Left ventricle myocardium inferior (tissue), 1 donor: ENCODE measurements around the gene TMEM183A. TPM values are rescaled to one million over a fixed set of nuclear protein-coding genes. Genes with fewer than 3 reads are reported as not detected.

Experiments used
- DNase-seq: peaks from one replicate; pipeline ENCODE4 v3.0.0-alpha.2; 2020
- H3K27ac ChIP-seq: fragments of 200-600 bp; replicated peaks from 2 replicates; pipeline ENCODE4 v1.8.0; 2021
- H3K27me3 ChIP-seq: fragments of 200-600 bp; 2 replicates; pipeline ENCODE4 v1.8.0; 2021; ENCODE audit warnings: low read depth
- H3K36me3 ChIP-seq: fragments of 200-600 bp; 2 replicates; pipeline ENCODE4 v1.8.0; 2021
- H3K4me1 ChIP-seq: fragments of 200-600 bp; 2 replicates; pipeline ENCODE4 v1.8.0; 2021
- H3K4me3 ChIP-seq: fragments of 200-600 bp; 2 replicates; pipeline ENCODE4 v1.8.0; 2021; ENCODE audit warnings: mild to moderate bottlenecking, moderate library complexity
- H3K9me3 ChIP-seq: fragments of 200-600 bp; replicated peaks from 2 replicates; pipeline ENCODE4 v1.8.0; 2021
- CTCF ChIP-seq: fragments of 200-600 bp; IDR thresholded peaks from 2 replicates; pipeline ENCODE4 v1.8.0; 2021; ENCODE audit warnings: antibody characterized with exemption, mild to moderate bottlenecking, borderline replicate concordance
- intact Hi-C: fragments of 100-400 bp; cut with micrococcal nuclease; formaldehyde crosslinking; loops from one replicate; pipeline ENCODE4 v1.11.0; 2022
- total RNA-seq: library from RNA; stranded (reverse); fragmentation: NEBNext Ultra II Directional; extraction: Animal tissue kit (Norgen Biotek cat#: 25700); gene quantifications from one replicate; pipeline ENCODE4 v1.2.1, GENCODE V29; 2021
- donor health status: DM: no; HTN: yes; CAD: no; lungs with severe emphysema.

TMEM183A gene
- total RNA-seq, 1 donor from 2014 or later: 21.8 TPM

DNA sequence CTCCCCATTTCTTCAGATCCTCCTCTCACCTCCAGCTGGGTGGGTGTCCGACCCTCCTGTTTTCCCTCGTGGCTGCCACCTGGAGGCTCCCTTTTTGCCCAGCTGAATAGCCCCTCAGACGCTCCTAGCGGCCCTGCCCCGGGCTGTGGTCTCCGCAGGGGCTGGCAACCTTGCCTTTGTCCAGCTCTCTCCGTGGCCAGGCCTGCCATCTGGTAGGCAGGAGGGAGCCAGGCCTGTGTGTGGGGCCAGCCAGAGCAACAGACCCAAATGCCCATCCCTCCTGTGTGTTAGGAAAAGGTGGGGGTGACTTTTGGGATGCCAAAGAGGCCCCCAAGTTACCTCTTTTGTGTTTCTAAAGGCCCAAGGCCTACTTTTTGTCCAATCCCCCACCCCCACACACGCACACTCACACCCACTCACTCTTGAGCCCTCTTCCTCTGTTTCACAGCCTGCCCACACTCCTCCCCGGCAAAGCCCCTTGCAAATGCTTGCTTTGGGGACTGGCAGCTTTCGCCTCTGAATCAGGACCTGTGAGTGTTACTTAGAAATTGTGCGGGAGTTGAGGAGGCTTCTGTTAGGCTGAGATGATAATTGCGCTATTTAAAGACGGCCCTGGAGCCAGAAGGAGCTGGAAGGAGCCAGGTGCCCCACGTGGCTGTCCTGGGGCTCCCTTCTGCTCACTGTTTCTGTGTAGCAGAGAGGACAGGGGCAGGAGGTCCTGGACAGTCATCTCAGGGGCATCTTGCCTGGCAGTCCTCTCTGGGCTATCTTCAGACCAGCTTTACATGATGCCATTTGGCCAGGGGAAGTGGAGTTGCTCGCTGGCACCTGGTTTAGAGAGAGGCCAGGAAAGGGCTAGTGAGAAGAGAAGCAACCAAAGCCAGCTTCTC, 28.2 kb downstream of the TMEM183A start:
- Histone ChIP-seq H3K27ac (peak overlapping the region; percentile 87), H3K9me3 (no peaks in the 10 kb centered on the region), H3K4me1 (peaks cover 56% of the 10 kb centered on the region), H3K36me3 (no peaks in the 10 kb centered on the region), H3K27me3 (no peaks in the 10 kb centered on the region), H3K4me3 (no peak overlapping the region)
- intact Hi-C loops: no loop called here
- DNase-seq: no peak
- TF ChIP-seq CTCF: no peak

GRCh38 chr1:203036135-203036534, 29.0 kb downstream of the TMEM183A start:
- peak overlapping the region; percentile 87 for H3K27ac ChIP-seq
- DNase-seq: no peak
- no peaks in the 10 kb centered on the region for H3K27me3 ChIP-seq
- intact Hi-C loops: no loop called here
- peaks cover 64% of the 10 kb centered on the region for H3K4me1 ChIP-seq
- H3K4me3 ChIP-seq: no peak overlapping the region
- H3K9me3 ChIP-seq: no peaks in the 10 kb centered on the region
- TF ChIP-seq CTCF: no peak
- H3K36me3 ChIP-seq: no peaks in the 10 kb centered on the region

DNA sequence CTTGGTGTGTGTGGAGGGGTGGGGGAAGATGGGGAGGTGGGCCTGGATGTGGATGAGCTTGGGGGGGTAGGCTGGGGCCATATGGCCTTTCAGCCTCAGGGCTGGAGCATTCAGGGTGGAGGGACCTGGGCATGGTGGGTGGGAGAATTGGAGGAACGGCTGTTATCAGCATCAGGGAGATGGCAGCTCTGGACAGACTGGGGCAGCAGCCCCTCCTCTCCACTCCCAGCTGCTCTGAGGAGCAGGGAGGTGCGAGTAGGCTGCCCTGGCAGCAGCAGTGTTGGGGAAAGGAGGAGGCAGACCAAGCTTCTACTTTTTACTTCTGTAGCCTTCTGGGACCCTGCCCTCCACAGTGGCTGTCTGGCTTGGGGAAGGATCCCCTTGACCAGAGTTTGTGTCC, 29.4 kb downstream of the TMEM183A start:
- H3K4me1 ChIP-seq: peaks cover 68% of the 10 kb centered on the region
- no peak for TF ChIP-seq CTCF
- DNase-seq: no peak

DNA sequence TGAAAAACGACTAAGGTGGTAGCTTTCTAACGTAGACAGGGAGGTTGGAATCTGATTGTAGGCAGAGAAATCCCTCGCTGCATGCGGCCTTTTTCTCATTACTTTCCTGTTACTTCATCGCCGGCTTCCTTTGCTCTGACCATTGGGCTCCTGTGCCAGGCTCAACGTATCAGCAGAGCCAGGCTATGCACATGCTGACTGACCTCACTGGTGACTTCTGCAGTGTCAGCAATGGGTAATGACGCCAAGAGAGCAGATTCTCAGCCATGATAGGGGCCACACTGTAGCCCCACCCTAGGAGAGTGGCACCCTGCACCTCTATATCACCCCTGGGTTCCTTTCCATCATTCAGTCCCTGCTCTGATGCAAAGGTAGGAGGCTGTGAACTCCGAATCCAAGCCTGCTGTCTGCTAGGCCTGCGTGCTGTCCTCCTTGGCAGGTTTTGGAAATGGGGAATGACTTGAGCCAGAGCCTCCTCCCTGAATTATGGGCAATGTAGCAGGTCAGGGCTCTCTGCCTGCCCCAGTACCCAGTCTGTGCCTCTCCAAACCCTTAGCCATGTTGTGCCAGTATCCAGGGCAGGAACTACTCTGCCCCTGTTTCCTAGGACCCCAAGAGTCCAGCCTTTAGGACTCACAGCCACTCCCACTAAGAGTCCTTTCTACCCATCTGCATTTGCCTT, 30.5 kb downstream of the TMEM183A start:
- Histone ChIP-seq H3K36me3 (no peaks in the 10 kb centered on the region), H3K4me3 (no peak overlapping the region), H3K4me1 (peaks cover 71% of the 10 kb centered on the region), H3K27ac (peak overlapping the region; percentile 87), H3K9me3 (no peaks in the 10 kb centered on the region), H3K27me3 (no peaks in the 10 kb centered on the region)
- DNase-seq: no peak
- TF ChIP-seq CTCF: no peak
- intact Hi-C loops: loop anchor here (2.0 kb wide), 1 partner anchor 179 kb away; no protein-coding TSS in a partner anchor

More for the DNA sequence above, 29.4 kb downstream of the TMEM183A start:
- peak overlapping the region; percentile 87 for H3K27ac ChIP-seq
- no peaks in the 10 kb centered on the region for H3K27me3 ChIP-seq
- H3K4me3 ChIP-seq: no peak overlapping the region
- H3K36me3 ChIP-seq: no peaks in the 10 kb centered on the region
- no peaks in the 10 kb centered on the region for H3K9me3 ChIP-seq
- intact Hi-C loops: no loop called here

DNA sequence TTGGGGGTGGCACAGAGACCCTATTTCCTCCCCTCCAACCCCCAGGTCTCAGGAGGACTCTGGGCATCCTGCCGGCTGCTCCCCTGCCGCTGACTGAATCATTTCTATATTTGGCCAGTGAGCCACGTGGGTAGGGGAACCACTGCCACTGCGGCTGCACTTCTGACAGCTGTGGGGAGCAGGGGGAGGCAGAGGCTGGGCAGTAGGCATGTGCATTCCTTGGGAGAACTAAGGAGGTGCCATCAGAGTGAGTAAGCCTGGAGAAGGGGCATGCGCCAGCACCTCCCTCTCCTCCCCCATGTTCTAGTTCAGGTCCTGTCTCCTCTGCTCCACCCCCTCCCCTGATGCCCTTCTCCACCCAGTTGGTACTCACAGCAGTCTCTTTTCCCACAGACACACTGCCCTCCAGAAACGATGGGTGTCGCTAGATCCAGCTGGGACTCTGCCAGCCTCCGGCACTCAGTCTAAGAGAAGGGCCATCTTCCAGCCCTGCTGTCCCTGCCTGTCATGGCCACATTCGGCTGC, 31.1 kb downstream of the TMEM183A start:
- Histone ChIP-seq H3K9me3 (no peaks in the 10 kb centered on the region), H3K4me3 (peak overlapping the region; percentile 38), H3K4me1 (peaks cover 71% of the 10 kb centered on the region), H3K27me3 (no peaks in the 10 kb centered on the region), H3K36me3 (no peaks in the 10 kb centered on the region), H3K27ac (peak overlapping the region; percentile 87)
- intact Hi-C loops: loop anchor here (2.0 kb wide), 1 partner anchor 179 kb away; no protein-coding TSS in a partner anchor
- TF ChIP-seq CTCF: no peak
- peak; percentile 70 for DNase-seq
